Measurements from ENCODE around the gene UNC13B.
A peak's percentile ranks its signal among the peaks of the same experiment; 100 is the strongest.
"Not testable (repeated sequence)": the region's sequence is repeated elsewhere in the genome, so short reads cannot be mapped to it uniquely, and the experiment has no call there.

UNC13B gene

GRCh38 chr9:35395706-35396101, 233.9 kb downstream of the UNC13B start:
- DNase-seq, result no peak

GRCh38 chr9:35396560-35397215, 234.9 kb downstream of the UNC13B start:
- DNase-seq, result no peak

GRCh38 chr9:35397216-35397698, 235.4 kb downstream of the UNC13B start:
- no peak for DNase-seq

- DNase-seq, result no peak
These were observed 236.1 kb downstream of the UNC13B start for GRCh38 chr9:35397923-35398322.

GRCh38 chr9:35398651-35399335, 237.0 kb downstream of the UNC13B start:
- no peak for DNase-seq

GRCh38 chr9:35404865-35405264, 243.1 kb downstream of the UNC13B start:
- no peak for DNase-seq

GRCh38 chr9:35406183-35406959, 244.6 kb downstream of the UNC13B start:
- peak in 1 of 2 experiments; percentile 7 for DNase-seq

GRCh38 chr9:35407846-35408245, 246.0 kb downstream of the UNC13B start:
- no peak for DNase-seq

GRCh38 chr9:35409434-35409833, 247.6 kb downstream of the UNC13B start:
- not testable (repeated sequence) for DNase-seq

- DNase-seq, result no peak
These were observed 253.1 kb downstream of the UNC13B start for GRCh38 chr9:35414889-35415288.

GRCh38 chr9:35415402-35416097, 253.7 kb downstream of the UNC13B start:
- no peak for DNase-seq

- DNase-seq, result no peak
These were observed 254.3 kb downstream of the UNC13B start for GRCh38 chr9:35416098-35416427.

GRCh38 chr9:35422346-35422745, 260.5 kb downstream of the UNC13B start:
- DNase-seq, result no peak

GRCh38 chr9:35422753-35423152, 260.9 kb downstream of the UNC13B start:
- no peak for DNase-seq

- DNase-seq, result no peak
These were observed 261.7 kb downstream of the UNC13B start for GRCh38 chr9:35423499-35423898.

GRCh38 chr9:35424356-35425352, 262.8 kb downstream of the UNC13B start:
- no peak for DNase-seq

GRCh38 chr9:35426627-35427026, 264.8 kb downstream of the UNC13B start:
- no peak for DNase-seq

GRCh38 chr9:35431467-35431866, 269.7 kb downstream of the UNC13B start:
- no peak for DNase-seq

- no peak for DNase-seq
These were observed 270.3 kb downstream of the UNC13B start for GRCh38 chr9:35432076-35432475.

- DNase-seq, result no peak
These were observed 275.1 kb downstream of the UNC13B start for GRCh38 chr9:35436933-35437332.

GRCh38 chr9:35446012-35446411, 284.2 kb downstream of the UNC13B start:
- DNase-seq, result no peak

- DNase-seq, result no peak
These were observed 286.7 kb downstream of the UNC13B start for GRCh38 chr9:35448496-35448895.

Data from NCI-H1930 (cell line).